Nephron progenitor cell (in vitro differentiated cells): ENCODE results near the gene HSD17B2.
"Not testable (repeated sequence)": the region's sequence is repeated elsewhere in the genome, so short reads cannot be mapped to it uniquely, and the experiment has no call there.

Source experiments
- DNase-seq: peaks from one replicate; pipeline ENCODE4 v3.0.0; 2021
- H3K27ac Mint-ChIP-seq: 2 replicates; pipeline ENCODE4 v1.8.0; 2021; ENCODE audit warnings: mild to moderate bottlenecking, moderate library complexity, mixed read lengths
- H3K27me3 Mint-ChIP-seq: 2 replicates; pipeline ENCODE4 v1.8.0; 2021; ENCODE audit warnings: mild to moderate bottlenecking, low read depth, mixed read lengths; ENCODE audit not compliant: poor library complexity
- H3K36me3 Mint-ChIP-seq: 2 replicates; pipeline ENCODE4 v1.8.0; 2021; ENCODE audit warnings: low read depth, mixed read lengths
- H3K4me1 Mint-ChIP-seq: 2 replicates; pipeline ENCODE4 v1.8.0; 2021; ENCODE audit warnings: mixed read lengths
- H3K4me3 Mint-ChIP-seq: 2 replicates; pipeline ENCODE4 v1.8.0; 2021; ENCODE audit warnings: mild to moderate bottlenecking, moderate library complexity, mixed read lengths
- H3K9me3 Mint-ChIP-seq: 2 replicates; pipeline ENCODE4 v1.8.0; 2021; ENCODE audit warnings: mild to moderate bottlenecking, moderate library complexity, mixed read lengths
- TF ChIP-seq, protein P1 (sequence below): fragments of 200-600 bp; sonication (generic); IDR thresholded peaks from 2 replicates; pipeline ENCODE4 v1.5.0; 2021; ENCODE audit warnings: antibody characterized with exemption

HSD17B2 gene

DNA sequence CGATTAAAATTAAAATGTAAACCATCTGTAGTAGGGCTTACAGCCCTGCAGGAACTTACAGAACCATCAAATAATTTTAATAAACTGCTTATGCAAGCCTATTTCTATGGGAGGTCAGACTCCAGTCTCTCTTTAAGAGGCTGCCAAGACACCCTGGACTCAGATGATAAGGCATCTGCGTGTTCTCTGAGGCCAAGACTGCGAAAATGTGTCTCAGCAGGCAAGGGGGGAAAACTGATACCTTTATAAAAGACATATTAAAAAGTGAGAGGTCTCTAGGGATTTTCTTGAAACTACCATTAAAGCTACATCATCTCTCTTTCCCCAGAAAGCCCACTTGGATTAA, 102.7 kb downstream of the HSD17B2 start:
- TF ChIP-seq, protein P1, sequence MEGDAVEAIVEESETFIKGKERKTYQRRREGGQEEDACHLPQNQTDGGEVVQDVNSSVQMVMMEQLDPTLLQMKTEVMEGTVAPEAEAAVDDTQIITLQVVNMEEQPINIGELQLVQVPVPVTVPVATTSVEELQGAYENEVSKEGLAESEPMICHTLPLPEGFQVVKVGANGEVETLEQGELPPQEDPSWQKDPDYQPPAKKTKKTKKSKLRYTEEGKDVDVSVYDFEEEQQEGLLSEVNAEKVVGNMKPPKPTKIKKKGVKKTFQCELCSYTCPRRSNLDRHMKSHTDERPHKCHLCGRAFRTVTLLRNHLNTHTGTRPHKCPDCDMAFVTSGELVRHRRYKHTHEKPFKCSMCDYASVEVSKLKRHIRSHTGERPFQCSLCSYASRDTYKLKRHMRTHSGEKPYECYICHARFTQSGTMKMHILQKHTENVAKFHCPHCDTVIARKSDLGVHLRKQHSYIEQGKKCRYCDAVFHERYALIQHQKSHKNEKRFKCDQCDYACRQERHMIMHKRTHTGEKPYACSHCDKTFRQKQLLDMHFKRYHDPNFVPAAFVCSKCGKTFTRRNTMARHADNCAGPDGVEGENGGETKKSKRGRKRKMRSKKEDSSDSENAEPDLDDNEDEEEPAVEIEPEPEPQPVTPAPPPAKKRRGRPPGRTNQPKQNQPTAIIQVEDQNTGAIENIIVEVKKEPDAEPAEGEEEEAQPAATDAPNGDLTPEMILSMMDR: no peak
- H3K4me3 Mint-ChIP-seq: no peak overlapping the region
- H3K9me3 Mint-ChIP-seq: peaks cover 22% of the 10 kb centered on the region

DNA sequence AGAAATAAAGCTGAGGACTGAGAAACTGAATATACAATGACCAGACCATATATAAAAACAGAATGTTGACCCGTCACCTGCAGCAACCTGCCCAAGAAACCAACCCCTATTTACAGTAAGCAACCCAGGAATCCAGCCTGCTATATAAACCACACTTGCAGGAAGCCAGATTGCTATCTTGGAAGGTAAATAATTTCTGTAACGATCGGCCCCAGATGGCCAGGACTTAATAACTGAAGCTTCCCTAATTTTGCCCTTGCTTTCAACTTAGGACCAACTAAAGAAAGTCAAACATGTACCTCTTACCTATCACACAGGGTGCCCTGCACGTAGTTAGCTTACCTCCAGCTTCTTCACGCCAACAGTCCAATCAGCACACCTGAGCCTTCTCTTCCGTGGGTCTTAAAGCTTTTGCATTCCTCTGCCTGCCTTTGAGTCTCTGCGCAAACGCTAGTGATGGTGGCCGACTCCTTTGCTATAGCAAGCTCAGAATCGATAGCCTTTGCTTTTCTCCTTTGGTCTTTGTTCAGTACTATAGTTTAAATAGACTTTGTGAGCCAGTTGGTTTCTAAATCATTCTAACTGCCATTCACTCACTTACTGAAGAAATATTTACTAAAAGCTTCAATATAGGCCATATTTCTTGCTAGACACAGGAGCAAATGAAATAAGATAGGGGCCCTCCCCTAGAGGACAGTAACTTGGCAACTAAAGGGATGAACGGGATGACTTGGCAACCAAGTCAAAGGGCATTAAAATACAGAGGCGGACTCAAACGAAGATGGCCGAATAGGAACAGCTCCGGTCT, 103.6 kb downstream of the HSD17B2 start:
- Mint-ChIP-seq H3K9me3 (peaks cover 25% of the 10 kb centered on the region), H3K4me1 (peaks cover 22% of the 10 kb centered on the region), H3K4me3 (peak overlapping the region; percentile 76), H3K36me3 (peaks cover 68% of the 10 kb centered on the region), H3K27ac (peak overlapping the region; percentile 58), H3K27me3 (no peaks in the 10 kb centered on the region)
- TF ChIP-seq, protein P1: no peak
- no peak for DNase-seq

More for the DNA sequence above, 102.7 kb downstream of the HSD17B2 start:
- Mint-ChIP-seq H3K27me3 (no peaks in the 10 kb centered on the region), H3K36me3 (peaks cover 62% of the 10 kb centered on the region), H3K4me1 (peaks cover 22% of the 10 kb centered on the region), H3K27ac (no peak overlapping the region)
- DNase-seq: no peak

DNA sequence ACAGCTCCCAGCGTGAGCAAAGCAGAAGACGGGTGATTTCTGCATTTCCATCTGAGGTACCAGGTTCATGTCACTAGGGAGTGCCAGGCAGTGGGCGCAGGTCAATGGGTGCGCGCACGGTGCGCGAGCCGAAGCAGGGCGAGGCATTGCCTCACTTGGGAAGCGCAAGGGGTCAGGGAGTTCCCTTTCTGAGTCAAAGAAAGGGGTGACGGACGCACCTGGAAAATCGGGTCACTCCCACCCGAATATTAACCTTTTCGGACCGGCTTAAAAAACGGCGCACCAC, 104.2 kb downstream of the HSD17B2 start:
- peaks cover 64% of the 10 kb centered on the region for H3K36me3 Mint-ChIP-seq
- not testable (repeated sequence) for H3K27me3 Mint-ChIP-seq, DNase-seq
- H3K9me3 Mint-ChIP-seq: peaks cover 25% of the 10 kb centered on the region
- H3K4me1 Mint-ChIP-seq: peaks cover 22% of the 10 kb centered on the region
- H3K27ac Mint-ChIP-seq: peak overlapping the region; percentile 58
- peak overlapping the region; percentile 76 for H3K4me3 Mint-ChIP-seq

DNA sequence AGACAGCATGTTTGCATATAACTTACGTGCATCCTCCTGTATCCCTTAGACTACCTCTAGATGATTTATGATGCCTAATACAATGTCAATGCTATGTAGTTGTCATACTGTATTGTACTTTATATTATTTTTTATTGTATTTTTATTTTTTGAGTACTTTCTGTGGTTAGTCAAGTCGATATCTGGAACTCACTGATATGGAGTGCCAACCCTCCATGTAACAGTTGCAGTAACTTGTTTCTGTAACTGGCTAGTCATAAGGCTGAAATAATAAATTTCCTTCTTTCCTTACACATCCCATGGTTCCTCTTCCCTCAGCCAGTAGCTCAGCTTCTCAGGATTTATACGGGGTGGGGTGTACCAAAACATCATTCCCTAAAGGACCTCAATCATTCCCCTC, 111.5 kb downstream of the HSD17B2 start:
- Mint-ChIP-seq H3K27me3 (no peaks in the 10 kb centered on the region), H3K27ac (no peak overlapping the region), H3K36me3 (peaks cover 70% of the 10 kb centered on the region), H3K4me1 (peaks cover 5% of the 10 kb centered on the region), H3K4me3 (no peak overlapping the region), H3K9me3 (peaks cover 19% of the 10 kb centered on the region)
- no peak for DNase-seq
- TF ChIP-seq, protein P1: no peak

DNA sequence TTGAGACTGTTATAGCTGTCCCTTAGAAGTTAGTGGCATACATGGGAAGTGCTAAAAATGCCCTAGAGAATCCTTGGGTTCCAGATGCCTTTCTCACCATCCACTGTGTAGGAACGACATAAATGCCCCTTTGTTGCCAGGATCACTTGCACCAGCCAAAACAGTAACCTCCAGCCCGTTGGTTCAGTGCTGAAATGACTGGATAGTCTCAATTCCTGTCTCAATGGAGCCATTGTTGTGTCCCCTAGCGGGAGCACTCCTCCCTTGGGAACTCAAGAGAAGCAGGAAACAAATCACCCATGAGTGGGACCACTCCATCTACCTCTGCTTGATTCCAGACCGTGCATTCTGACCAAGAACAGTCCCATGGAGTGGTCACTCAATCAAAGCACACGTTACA, 111.9 kb downstream of the HSD17B2 start:
- Mint-ChIP-seq H3K27me3 (no peaks in the 10 kb centered on the region), H3K36me3 (peaks cover 66% of the 10 kb centered on the region), H3K4me3 (no peak overlapping the region), H3K4me1 (peaks cover 7% of the 10 kb centered on the region), H3K27ac (no peak overlapping the region), H3K9me3 (peaks cover 16% of the 10 kb centered on the region)
- no peak for DNase-seq
- TF ChIP-seq, protein P1: no peak

DNA sequence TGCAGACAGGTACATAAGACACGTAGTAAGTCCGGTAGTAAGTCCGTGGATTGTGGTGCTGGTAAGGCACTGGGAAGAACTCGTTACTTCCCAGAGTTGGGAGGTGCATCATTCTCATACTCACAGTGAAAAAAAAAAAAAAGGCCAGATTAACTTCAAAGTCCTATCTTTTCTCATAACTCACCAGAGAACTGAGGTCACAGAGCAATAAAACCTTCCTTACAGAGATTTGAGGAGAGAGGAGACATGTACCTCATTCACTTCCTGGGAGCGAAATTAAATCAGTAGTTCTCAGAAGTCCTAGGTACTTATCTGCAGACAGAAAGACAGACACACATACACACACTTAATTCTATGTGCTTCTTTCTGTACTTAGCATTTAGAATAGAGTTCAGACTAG, 112.5 kb downstream of the HSD17B2 start:
- no peak overlapping the region for H3K4me3 Mint-ChIP-seq
- H3K27ac Mint-ChIP-seq: peak overlapping the region; percentile 55
- peaks cover 13% of the 10 kb centered on the region for H3K4me1 Mint-ChIP-seq
- TF ChIP-seq, protein P1: no peak
- no peak for DNase-seq
- H3K9me3 Mint-ChIP-seq: peaks cover 15% of the 10 kb centered on the region
- peaks cover 70% of the 10 kb centered on the region for H3K36me3 Mint-ChIP-seq
- no peaks in the 10 kb centered on the region for H3K27me3 Mint-ChIP-seq
